ENCODE data around the gene SOX8. TPM values are rescaled to one million over a fixed set of nuclear protein-coding genes. Genes with fewer than 3 reads are reported as not detected.

SOX8 gene
- total RNA-seq, 2 experiments from 2014 or later, result 0.25 to 0.27 TPM

- Mint-ChIP-seq H3K27ac (no peak overlapping the region), H3K36me3 (ENCODE audit: low read depth) (no peaks in the 10 kb centered on the region), H3K27me3 (no peaks in the 10 kb centered on the region), H3K9me3 (no peaks in the 10 kb centered on the region), H3K4me3 (no peak overlapping the region), H3K4me1 (no peaks in the 10 kb centered on the region)
- no peak for DNase-seq
- ChIA-PET CTCF (no interaction called here), POLR2A (no interaction called here)
Observed at GRCh38 chr16:1035066-1035415, 53.5 kb downstream of the SOX8 start.

- no peaks in the 10 kb centered on the region for H3K9me3 Mint-ChIP-seq
- no peak for DNase-seq
- H3K4me3 Mint-ChIP-seq, result no peak overlapping the region
- ChIA-PET POLR2A (no interaction called here), CTCF (interaction anchor here (0.9 kb wide), 1 partner anchor 171 kb away, joined by 4 read pairs; no protein-coding TSS in a partner anchor)
- H3K27me3 Mint-ChIP-seq, result no peaks in the 10 kb centered on the region
- H3K36me3 Mint-ChIP-seq (ENCODE audit: low read depth), result no peaks in the 10 kb centered on the region
- no peak overlapping the region for H3K27ac Mint-ChIP-seq
- H3K4me1 Mint-ChIP-seq, result no peaks in the 10 kb centered on the region
Observed at GRCh38 chr16:1036166-1036565, 54.6 kb downstream of the SOX8 start.

Other genes with a start within 250 kb of the SOX8 start
- 10 to 100 TPM; 39.5 to 39.9 TPM for gene CIAO3, start 240.8 kb upstream of the SOX8 start, total RNA-seq
- gene MSLN, start 221.0 kb upstream of the SOX8 start, total RNA-seq, result not detected
- 10 to 100 TPM; 25.4 to 26.1 TPM for gene RPUSD1, start 193.4 kb upstream of the SOX8 start, total RNA-seq
- 100 to 1,000 TPM in 1 of 2 experiments, 10 to 100 TPM in 1; 85.9 to 111 TPM for gene CHTF18, start 193.2 kb upstream of the SOX8 start, total RNA-seq
- not detected for gene GNG13, start 181.0 kb upstream of the SOX8 start, total RNA-seq
- gene LMF1, start 10.8 kb upstream of the SOX8 start, total RNA-seq, result 10 to 100 TPM; 20.5 to 23.0 TPM
- not detected for gene SSTR5, start 91.0 kb downstream of the SOX8 start, total RNA-seq
- gene C1QTNF8, start 114.5 kb downstream of the SOX8 start, total RNA-seq, result not detected
- gene CACNA1H, start 171.3 kb downstream of the SOX8 start, total RNA-seq, result 1 to 10 TPM; 3.2 to 3.6 TPM
- gene TPSG1, start 243.5 kb downstream of the SOX8 start, total RNA-seq, result not detected
- not detected for gene TPSB2, start 248.4 kb downstream of the SOX8 start, total RNA-seq